ENCODE results near the gene ARHGAP10.

ARHGAP10 gene, protein sequence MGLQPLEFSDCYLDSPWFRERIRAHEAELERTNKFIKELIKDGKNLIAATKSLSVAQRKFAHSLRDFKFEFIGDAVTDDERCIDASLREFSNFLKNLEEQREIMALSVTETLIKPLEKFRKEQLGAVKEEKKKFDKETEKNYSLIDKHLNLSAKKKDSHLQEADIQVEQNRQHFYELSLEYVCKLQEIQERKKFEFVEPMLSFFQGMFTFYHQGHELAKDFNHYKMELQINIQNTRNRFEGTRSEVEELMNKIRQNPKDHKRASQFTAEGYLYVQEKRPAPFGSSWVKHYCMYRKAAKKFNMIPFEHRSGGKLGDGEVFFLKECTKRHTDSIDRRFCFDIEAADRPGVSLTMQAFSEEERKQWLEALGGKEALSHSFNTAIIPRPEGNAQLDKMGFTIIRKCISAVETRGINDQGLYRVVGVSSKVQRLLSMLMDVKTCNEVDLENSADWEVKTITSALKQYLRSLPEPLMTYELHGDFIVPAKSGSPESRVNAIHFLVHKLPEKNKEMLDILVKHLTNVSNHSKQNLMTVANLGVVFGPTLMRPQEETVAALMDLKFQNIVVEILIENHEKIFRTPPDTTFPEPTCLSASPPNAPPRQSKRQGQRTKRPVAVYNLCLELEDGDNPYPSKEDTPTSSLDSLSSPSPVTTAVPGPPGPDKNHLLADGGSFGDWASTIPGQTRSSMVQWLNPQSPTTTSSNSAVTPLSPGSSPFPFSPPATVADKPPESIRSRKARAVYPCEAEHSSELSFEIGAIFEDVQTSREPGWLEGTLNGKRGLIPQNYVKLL

GRCh38 chr4:147731580-147732517 is at the start of gene ARHGAP10:
TSS of gene ARHGAP10 (plus strand) at chr4:147732088. CDS start at chr4:147732302, 214 bp downstream.
- DNase-seq = peak; percentile 58

- no peak for DNase-seq
Observed at GRCh38 chr4:147682755-147683154, 49.1 kb upstream of the ARHGAP10 start.

GRCh38 chr4:147683188-147683591 is 48.7 kb upstream of the ARHGAP10 start:
- DNase-seq = no peak

DNA sequence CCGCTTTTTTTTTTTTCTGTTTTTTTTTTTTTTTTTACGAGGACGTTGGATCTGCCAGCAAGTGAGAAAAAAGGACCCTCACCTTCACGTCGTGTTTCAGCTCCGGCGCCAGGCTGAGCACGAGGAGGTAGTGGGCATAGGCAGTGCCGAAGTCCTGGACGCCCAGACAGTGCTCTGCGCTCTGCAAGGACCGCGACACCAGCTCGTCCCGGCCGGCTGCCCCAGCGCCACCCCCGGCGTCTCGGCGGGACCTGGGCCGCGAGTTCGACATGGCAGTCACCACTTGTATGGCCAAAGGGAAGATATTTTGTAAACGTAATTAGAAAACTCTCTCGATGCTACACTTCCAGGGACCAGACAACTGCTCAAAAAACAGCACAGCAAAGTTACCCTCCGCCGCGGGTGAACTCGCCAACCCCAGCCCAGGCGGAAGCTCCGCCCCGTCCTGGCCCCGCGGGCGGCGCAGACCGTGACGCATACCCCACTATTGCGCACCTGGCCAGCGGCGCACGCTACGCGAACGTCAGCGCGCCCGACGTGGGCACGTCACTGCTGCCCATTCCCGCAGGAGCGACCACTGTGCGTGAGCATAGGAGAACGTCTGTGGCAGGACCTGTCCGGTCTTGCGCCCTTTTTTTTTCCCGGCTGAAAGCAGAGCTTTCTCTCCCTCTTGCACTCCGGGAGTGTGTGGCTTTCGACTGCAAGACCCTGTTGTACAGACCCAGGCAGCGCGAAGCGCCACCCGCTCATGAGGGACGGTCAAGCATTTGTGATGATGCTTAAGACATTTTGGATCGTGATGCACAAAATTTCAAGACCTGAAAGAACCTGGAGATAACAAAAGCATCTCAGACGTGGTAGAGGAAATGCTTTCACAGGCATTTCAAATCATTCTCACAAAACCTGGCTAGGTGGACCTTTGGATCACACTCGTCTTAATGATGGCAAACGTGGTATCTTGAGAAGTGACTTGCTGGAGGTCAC is 47.9 kb upstream of the ARHGAP10 start, which contains the start of gene PRMT9:
Gene PRMT9, minus strand, starts transcription at position 447 of the 984 bp plus-strand sequence. Its CDS starts 176 bp downstream, at position 271.
- DNase-seq = peak; percentile 86

GRCh38 chr4:147689067-147689466 is 42.8 kb upstream of the ARHGAP10 start:
- no peak for DNase-seq

DNA sequence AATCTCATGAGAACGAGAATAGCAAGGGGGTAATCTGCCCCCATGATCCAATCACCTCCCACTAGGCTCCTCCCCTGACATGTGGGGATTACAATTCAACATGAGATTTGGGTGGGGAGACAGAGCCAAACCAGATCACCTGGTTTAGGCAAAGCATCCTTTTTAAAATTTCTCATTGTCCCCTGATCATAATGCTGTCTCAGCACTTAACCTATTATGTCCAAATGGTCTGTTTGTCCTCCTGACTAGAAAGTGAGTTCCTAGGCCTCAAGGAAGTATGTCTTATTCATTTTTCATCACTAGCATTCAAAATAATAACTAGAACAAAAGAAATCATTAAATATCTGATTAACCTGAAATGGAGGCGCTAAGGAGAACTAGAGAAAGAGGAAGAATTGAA is 40.1 kb upstream of the ARHGAP10 start:
- DNase-seq = no peak

DNA sequence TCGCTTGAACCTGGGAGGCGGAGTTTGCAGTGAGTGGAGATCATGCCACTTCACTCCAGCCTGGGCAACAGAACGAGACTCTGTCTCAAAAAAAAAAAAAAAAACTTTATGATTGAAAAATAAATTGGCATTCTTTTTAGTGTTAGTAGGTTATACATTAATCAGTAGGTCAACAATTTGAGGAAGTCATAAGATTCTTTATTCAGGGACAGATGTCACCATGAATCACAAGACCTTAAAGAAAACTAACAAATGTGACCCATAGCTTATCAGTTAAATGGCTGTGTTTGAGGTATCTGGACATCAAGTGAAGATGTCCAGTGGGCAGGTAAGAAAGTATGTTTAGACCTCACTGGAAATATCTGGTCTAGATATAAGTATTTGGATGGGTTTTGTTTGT is 38.7 kb upstream of the ARHGAP10 start:
- DNase-seq = no peak

DNA sequence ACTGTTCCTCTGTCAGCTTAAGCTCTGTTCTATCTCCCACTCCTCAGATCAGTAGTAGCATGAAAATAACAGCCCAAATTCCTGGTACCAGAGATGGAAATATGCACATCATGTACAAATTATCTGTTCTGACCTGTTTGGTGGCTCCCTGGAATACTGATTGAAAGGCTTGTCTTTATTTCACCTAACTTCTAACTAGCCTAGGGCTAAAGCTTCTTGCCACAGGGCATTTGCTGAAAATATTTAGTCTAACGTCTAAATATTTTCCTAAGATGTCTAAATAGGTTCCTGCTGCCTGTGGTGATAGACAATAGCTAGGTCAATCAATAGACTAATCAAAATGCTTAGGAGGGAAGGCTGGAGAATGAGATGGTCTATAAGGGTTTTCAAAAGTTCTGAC is 35.0 kb upstream of the ARHGAP10 start:
- no peak for DNase-seq

- DNase-seq = no peak
Observed at GRCh38 chr4:147704846-147705245, 27.0 kb upstream of the ARHGAP10 start.

GRCh38 chr4:147707892-147708672 is 23.8 kb upstream of the ARHGAP10 start:
- DNase-seq = peak; percentile 30

GRCh38 chr4:147709999-147710398 is 21.9 kb upstream of the ARHGAP10 start:
- no peak for DNase-seq

- no peak for DNase-seq
Observed at GRCh38 chr4:147714575-147715401, 17.1 kb upstream of the ARHGAP10 start.

- no peak for DNase-seq
Observed at GRCh38 chr4:147717878-147718277, 14.0 kb upstream of the ARHGAP10 start.

DNA sequence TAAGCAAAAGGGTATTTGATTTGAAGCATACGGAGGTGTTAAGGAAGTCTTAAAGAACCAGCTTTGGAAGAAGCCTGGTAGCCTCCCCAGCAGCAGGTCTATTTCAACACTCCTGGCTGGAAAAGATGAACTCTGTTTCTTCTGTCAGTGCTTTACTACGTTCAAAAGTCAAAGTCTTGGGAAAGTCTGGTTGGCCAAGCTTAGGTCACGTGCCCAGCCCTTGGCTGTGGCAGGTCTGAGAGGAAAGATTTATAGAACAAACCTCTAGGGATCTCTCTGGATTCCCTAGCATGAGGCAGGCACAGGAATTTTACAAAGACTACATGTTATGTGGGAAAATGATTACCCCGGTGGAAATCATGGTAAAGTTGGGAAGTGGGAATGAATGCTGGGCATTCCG is 8.6 kb upstream of the ARHGAP10 start:
- DNase-seq = no peak

- DNase-seq = no peak
Observed at GRCh38 chr4:147724468-147725201, 7.3 kb upstream of the ARHGAP10 start.

DNA sequence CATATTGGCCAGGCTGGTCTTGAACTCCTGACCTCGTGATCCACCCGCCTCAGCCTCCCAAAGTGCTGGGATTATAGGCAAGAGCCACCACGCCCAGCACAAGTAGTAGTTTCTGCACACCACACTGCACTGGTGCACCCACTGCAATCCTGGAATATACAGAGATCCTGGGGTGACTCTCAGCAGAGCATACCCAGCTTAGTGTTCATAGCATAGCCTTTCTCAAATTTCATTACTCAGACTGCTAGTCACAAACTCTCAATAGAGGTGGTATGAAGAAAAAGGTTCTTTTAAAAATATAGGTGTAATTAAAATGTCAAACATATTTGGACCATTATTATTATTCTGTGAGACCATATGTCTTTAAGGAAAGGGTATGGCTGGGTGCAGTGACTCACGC is 6.2 kb upstream of the ARHGAP10 start:
- DNase-seq = no peak

DNA sequence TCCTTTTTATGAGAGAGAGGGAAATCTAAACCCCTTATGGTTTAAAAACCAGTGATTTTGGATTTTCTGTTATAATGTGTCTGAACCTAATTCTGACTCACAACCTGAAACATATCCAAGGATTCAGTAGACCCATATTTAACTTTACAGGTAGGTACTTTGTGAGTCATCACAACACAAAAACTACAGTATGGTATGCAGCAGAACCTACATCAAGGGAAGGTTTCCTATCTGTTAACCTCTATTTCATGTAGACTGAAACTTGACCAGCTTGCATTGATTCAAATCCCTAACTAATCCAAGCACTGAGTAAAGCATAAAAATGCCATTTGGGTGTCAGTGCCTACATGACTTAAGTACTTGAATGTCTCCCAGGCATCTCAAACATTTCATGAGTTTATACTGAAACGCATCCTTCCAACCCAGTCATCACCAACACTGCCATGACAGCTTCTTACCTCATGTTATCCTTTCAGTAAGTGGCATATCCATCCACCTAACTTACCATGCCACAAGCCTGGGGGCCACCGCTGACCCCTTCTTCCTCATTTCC is 4.3 kb upstream of the ARHGAP10 start:
- no peak for DNase-seq

- no peak for DNase-seq
Observed at GRCh38 chr4:147730333-147730732, 1.6 kb upstream of the ARHGAP10 start.

Data from CD4-positive, alpha-beta T cell treated with Interferon gamma for 1 hour (primary cell).